H1 (cell line): Measurements from ENCODE around the gene MACF1. TPM values are rescaled to one million over a fixed set of nuclear protein-coding genes. Genes with fewer than 3 reads are reported as not detected.

Experiments
- CHD7 ChIP-seq: fragments of 300-600 bp; sonication (generic); IDR thresholded peaks from 2 replicates; pipeline ENCODE4 v1.7.1; 2012; ENCODE audit warnings: low read length, moderate library complexity, mild to moderate bottlenecking, inconsistent platforms; ENCODE audit not compliant: insufficient replicate concordance
- NANOG ChIP-seq: IDR thresholded peaks from 2 replicates; pipeline ENCODE4 v1.6.1; 2011; ENCODE audit warnings: low read length, low read depth, mild to moderate bottlenecking, inconsistent platforms; ENCODE audit not compliant: insufficient read depth, poor library complexity, severe bottlenecking
- polyA plus RNA-seq, 7 experiments: library from polyadenylated mRNA; depleted of rRNA in 3 of 7; stranded (reverse) in 5 of 7; unstranded in 2 of 7; fragments of >200 nt in 5 of 7; fragments of 200-250 nt in 2 of 7; gene quantifications; 1 replicate in 5 of 7; 2 replicates in 1 of 7; 4 replicates in 1 of 7; pipeline versions ENCODE4 v1.2.1 to v1.2.3, GENCODE V29; 2011 to 2013; ENCODE audit warnings: missing spikeins in 2 of 7, mixed read lengths in 2 of 7
- total RNA-seq: library from RNA; stranded (reverse); fragmentation: NEBNext Ultra II Directional; extraction: Animal tissue kit (Norgen Biotek cat#: 25700); gene quantifications from 2 replicates; pipeline ENCODE4 v1.2.1, GENCODE V29; 2021

Gene MACF1
- total and polyA plus RNA-seq, 2 of the 8 experiments (the other 6 are each of a cell fraction or from before 2014, with no cell fraction given) = 59.8 to 285 TPM

- TF ChIP-seq CHD7 (no peak), NANOG (no peak)
Observed at GRCh38 chr1:39168301-39169080, 36.0 kb upstream of the MACF1 start (continued).
